AG08396 (cell line): ENCODE data around the gene GJC2.
A peak's percentile ranks its signal among the peaks of the same experiment; 100 is the strongest.

ENCODE experiments used
- DNase-seq: peaks from one replicate; pipeline ENCODE4 v3.0.0; 2012; ENCODE audit warnings: low spot score, mixed read lengths

Gene GJC2

GRCh38 chr1:228114827-228115226 is 34.9 kb upstream of the GJC2 start:
- no peak for DNase-seq

GRCh38 chr1:228117335-228117734 is 32.4 kb upstream of the GJC2 start:
- no peak for DNase-seq

- no peak for DNase-seq
Measured at GRCh38 chr1:228118040-228118439, 31.7 kb upstream of the GJC2 start.

- DNase-seq = no peak
Measured at GRCh38 chr1:228120351-228120750, 29.4 kb upstream of the GJC2 start.

- DNase-seq = no peak
Measured at GRCh38 chr1:228120857-228121489, 28.8 kb upstream of the GJC2 start.

- DNase-seq = no peak
Measured at GRCh38 chr1:228122921-228123441, 26.7 kb upstream of the GJC2 start.

GRCh38 chr1:228123505-228123904 is 26.2 kb upstream of the GJC2 start:
- no peak for DNase-seq

GRCh38 chr1:228125185-228125584 is 24.5 kb upstream of the GJC2 start:
- DNase-seq = no peak

GRCh38 chr1:228131766-228132165 is 18.0 kb upstream of the GJC2 start:
- DNase-seq = no peak

GRCh38 chr1:228134591-228134990 is 15.1 kb upstream of the GJC2 start:
- no peak for DNase-seq

GRCh38 chr1:228136901-228137300 is 12.8 kb upstream of the GJC2 start:
- DNase-seq = no peak

- no peak for DNase-seq
Measured at GRCh38 chr1:228139406-228139930, 10.3 kb upstream of the GJC2 start.

GRCh38 chr1:228139931-228140723 is 9.6 kb upstream of the GJC2 start, which contains the start of gene GUK1:
GUK1 (plus strand) TSS chr1:228140279; CDS start chr1:228140303, 24 bp downstream.
- peak; percentile 98 for DNase-seq

- DNase-seq = peak; percentile 8
Measured at GRCh38 chr1:228140724-228141225, 9.0 kb upstream of the GJC2 start.

GRCh38 chr1:228141226-228142044 is 8.3 kb upstream of the GJC2 start:
- DNase-seq = peak; percentile 59

GRCh38 chr1:228142155-228142691 is 7.5 kb upstream of the GJC2 start:
- DNase-seq = no peak

- DNase-seq = no peak
Measured at GRCh38 chr1:228142701-228143136, 7.0 kb upstream of the GJC2 start.

- no peak for DNase-seq
Measured at GRCh38 chr1:228143480-228144192, 6.1 kb upstream of the GJC2 start.

- no peak for DNase-seq
Measured at GRCh38 chr1:228144193-228144992, 5.3 kb upstream of the GJC2 start.

- DNase-seq = no peak
Measured at GRCh38 chr1:228144993-228145343, 4.8 kb upstream of the GJC2 start.
